DOHH2 (cell line): Measurements from ENCODE around the gene ISOC2.

Experiments used
- EZH2phosphoT487 ChIP-seq: fragments of 200-600 bp; sonication (generic); IDR thresholded peaks from 2 replicates; pipeline ENCODE4 v1.6.1; 2017; ENCODE audit warnings: borderline replicate concordance, mild to moderate bottlenecking, antibody characterized with exemption, low read length, moderate library complexity, mixed read lengths
- TF ChIP-seq, protein P1 (sequence below): fragments of 200-600 bp; sonication (generic); IDR thresholded peaks from one replicate; pipeline ENCODE4 v1.5.1; 2014; ENCODE audit warnings: antibody characterized with exemption, mild to moderate bottlenecking, low read depth, low read length; ENCODE audit not compliant: poor library complexity, severe bottlenecking

DNA sequence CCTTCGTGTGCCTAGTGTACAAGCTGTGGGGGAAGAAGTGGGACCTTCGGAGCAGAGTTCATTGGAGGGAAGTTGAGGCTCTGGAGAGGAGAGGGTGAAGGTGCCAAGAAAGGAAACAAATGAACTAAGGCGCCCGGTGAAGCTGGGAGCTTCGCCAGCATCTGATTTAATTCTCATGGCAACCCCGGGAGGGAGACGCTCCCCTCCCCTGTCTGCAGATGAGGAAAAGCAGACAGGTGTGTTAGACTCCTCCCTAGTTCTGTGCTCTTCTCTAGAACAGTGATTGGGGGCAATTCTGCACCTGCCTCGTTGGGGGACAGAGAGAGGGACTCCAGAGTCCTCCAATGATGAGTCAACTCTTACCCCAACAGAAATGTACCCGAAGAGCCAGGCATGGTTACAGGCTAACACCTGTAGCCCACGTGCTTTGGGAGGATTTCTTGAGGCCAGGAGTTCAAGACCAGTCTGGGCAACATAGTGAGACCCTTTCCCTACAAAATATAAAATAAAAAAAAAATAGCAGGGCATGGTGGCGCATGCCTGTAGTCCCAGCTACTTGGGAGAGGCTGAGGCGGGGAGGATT, 31.0 kb upstream of the ISOC2 start:
- no peak for TF ChIP-seq EZH2phosphoT487
- TF ChIP-seq, protein P1, sequence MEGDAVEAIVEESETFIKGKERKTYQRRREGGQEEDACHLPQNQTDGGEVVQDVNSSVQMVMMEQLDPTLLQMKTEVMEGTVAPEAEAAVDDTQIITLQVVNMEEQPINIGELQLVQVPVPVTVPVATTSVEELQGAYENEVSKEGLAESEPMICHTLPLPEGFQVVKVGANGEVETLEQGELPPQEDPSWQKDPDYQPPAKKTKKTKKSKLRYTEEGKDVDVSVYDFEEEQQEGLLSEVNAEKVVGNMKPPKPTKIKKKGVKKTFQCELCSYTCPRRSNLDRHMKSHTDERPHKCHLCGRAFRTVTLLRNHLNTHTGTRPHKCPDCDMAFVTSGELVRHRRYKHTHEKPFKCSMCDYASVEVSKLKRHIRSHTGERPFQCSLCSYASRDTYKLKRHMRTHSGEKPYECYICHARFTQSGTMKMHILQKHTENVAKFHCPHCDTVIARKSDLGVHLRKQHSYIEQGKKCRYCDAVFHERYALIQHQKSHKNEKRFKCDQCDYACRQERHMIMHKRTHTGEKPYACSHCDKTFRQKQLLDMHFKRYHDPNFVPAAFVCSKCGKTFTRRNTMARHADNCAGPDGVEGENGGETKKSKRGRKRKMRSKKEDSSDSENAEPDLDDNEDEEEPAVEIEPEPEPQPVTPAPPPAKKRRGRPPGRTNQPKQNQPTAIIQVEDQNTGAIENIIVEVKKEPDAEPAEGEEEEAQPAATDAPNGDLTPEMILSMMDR = no peak
